ENCODE measurements around the gene PKNOX2. TPM values are rescaled to one million over a fixed set of nuclear protein-coding genes. Genes with fewer than 3 reads are reported as not detected.

Gene PKNOX2
- total and polyA plus RNA-seq, 2 of the 8 experiments (the other 6 are each of a cell fraction or from before 2014, with no cell fraction given) = 2.0 TPM

DNA sequence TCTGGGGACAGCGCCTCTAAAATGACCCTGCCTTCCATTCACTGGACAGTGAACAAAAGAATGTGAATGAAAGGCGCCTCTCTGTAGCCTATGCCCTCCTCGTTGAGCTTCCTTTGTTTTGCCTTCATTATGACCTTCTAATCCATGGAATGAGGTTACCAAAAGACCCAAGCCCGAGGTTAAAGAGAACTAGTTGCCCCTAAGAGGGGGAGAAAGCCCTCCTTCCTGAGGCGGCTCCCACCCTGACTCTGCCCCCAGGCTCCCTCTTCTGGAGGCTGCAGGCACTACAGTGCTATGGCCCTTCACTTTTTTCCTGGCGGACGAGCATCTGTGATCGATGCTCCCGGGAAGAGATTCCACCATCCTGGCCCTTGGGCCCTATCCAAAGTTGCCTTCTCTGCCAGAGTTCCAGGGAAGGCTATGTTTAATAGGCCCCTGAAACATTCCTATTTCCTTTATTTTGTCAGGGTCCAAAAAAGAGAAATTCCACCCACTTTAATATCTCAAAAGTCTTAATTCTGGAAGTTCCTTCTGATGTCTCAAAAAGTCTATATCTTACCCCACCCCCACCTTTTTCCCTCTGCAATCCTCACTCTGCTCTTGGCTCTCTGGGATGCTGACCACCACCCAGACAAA, 184.2 kb downstream of the PKNOX2 start:
- WGBS, 2 experiments (ENCODE audit: extremely low coverage in 1 of 2, insufficient coverage in 1 of 2, insufficient read length in 1 of 2, insufficient replicate concordance in 2 of 2, low coverage in 1 of 2, low lambda C conversion rate in 2 of 2, missing lambda C conversion rate in 1 of 2) = 36% methylated on average over 9 of the region's 9 CpGs; no CpG with 5 or more reads in 1 of the 2 experiments
- H3K18ac ChIP-seq (ENCODE audit: extremely low read depth, low read length) = no peak overlapping the region
- H2BK5ac ChIP-seq (ENCODE audit: low read depth, low read length) = no peak overlapping the region
- no peaks in the 10 kb centered on the region for H3K23me2 ChIP-seq (ENCODE audit: low read depth, low read length)
- peak overlapping the region in 1 of 2 experiments; percentile 21; a peak in 1 of 4 replicates for H3K4me2 ChIP-seq (ENCODE audit: insufficient read depth in 1 of 2, low read depth in 2 of 2, low read length in 2 of 2)
- H3K4ac ChIP-seq (replicated peaks; ENCODE audit: insufficient read length, low read depth, low read length) = peak overlapping the region; percentile 9
- CTCF ChIA-PET (ENCODE audit: partially characterized antibody) = interaction anchor here (0.7 to 25.6 kb wide), 38 partner anchors 7 to 283 kb away, joined by 3 to 486 read pairs (median 6); partner anchors contain the start of gene PKNOX2
- H2BK120ac ChIP-seq (replicated peaks; ENCODE audit: low read depth, low read length) = no peak overlapping the region
- DNase-seq (ENCODE audit: low read depth in 1 of 2, low spot score in 2 of 2) (peak in 1 of 2 experiments; percentile 96), FAIRE-seq (peak; percentile 80)
- no peak overlapping the region for H3K9ac ChIP-seq (replicated peaks in 1 of 4; ENCODE audit: extremely low read depth in 1 of 4, low read depth in 3 of 4, low read length in 3 of 4)
- no peak overlapping the region for H3K56ac ChIP-seq (replicated peaks; ENCODE audit: insufficient read length, low read depth, low read length)
- no peak overlapping the region for H2BK15ac ChIP-seq (ENCODE audit: low read length)
- H2BK20ac ChIP-seq (ENCODE audit: low read length) = no peak overlapping the region
- H3K36me3 ChIP-seq (ENCODE audit: control insufficient read depth in 2 of 4, insufficient read depth in 4 of 4, low read length in 3 of 4) = no peaks in the 10 kb centered on the region
- POLR2A ChIA-PET (ENCODE audit: partially characterized antibody) = interaction anchor here (1.0 to 1.2 kb wide), 2 partner anchors 83 to 186 kb away, joined by 3 read pairs; no protein-coding TSS in a partner anchor
- no peaks in the 10 kb centered on the region for H3K79me1 ChIP-seq (ENCODE audit: low read depth, low read length)
- no peaks in the 10 kb centered on the region for H3K79me2 ChIP-seq (ENCODE audit: control insufficient read depth in 1 of 2, insufficient read depth in 2 of 2, low read length in 2 of 2)
- H4K8ac ChIP-seq (ENCODE audit: extremely low read depth, insufficient read depth, low read length) = no peak overlapping the region
- H3K4me3 ChIP-seq (ENCODE audit: extremely low read depth in 1 of 4, insufficient read depth in 2 of 4, low read depth in 3 of 4, low read length in 4 of 4) = no peak overlapping the region
- no peak overlapping the region for H3K27ac ChIP-seq (ENCODE audit: low read depth, low read length)
- no peak overlapping the region for H2AK5ac ChIP-seq (ENCODE audit: low read depth, low read length)
- no peak overlapping the region for H3K23ac ChIP-seq (ENCODE audit: insufficient read length)
- no peaks in the 10 kb centered on the region for H3K9me3 ChIP-seq (ENCODE audit: insufficient read depth in 2 of 2, low read depth in 1 of 2, low read length in 1 of 2)
- peaks cover 0 to 10% (median 2%) of the 10 kb centered on the region in 4 experiments; a peak in 3 of 7 replicates for H3K27me3 ChIP-seq (replicated peaks in 1 of 4; ENCODE audit: control insufficient read depth in 3 of 4, extremely low read depth in 1 of 4, insufficient read depth in 3 of 4, low read length in 3 of 4)
- H4K5ac ChIP-seq (ENCODE audit: insufficient read length, low read depth, low read length) = no peak overlapping the region
- peaks cover 0 to 24% (median 10%) of the 10 kb centered on the region in 4 experiments; a peak in 6 of 7 replicates for H3K4me1 ChIP-seq (replicated peaks in 1 of 4; ENCODE audit: control insufficient read depth in 3 of 4, insufficient read depth in 4 of 4, low read length in 3 of 4)
- no peak overlapping the region for H3K14ac ChIP-seq (ENCODE audit: insufficient read length)
- H2AFZ ChIP-seq (ENCODE audit: low read length) = no peak overlapping the region
- no peak overlapping the region for H2BK12ac ChIP-seq (ENCODE audit: low read depth, low read length)
- H4K91ac ChIP-seq (replicated peaks; ENCODE audit: insufficient read length, low read length) = no peak overlapping the region
- no peaks in the 10 kb centered on the region for H4K20me1 ChIP-seq (replicated peaks in 1 of 2; ENCODE audit: control insufficient read depth in 1 of 2, insufficient read depth in 2 of 2, low read length in 2 of 2)
- TF ChIP-seq GTF2F1 (IDR thresholded peaks at IDR 0.05; ENCODE audit: borderline replicate concordance, low read depth, low read length) (no peak), CEBPB (IDR thresholded peaks at IDR 0.05; ENCODE audit: low read depth, low read length) (no peak), NANOG (IDR thresholded peaks at IDR 0.05; ENCODE audit: insufficient read depth, low read depth, low read length, poor library complexity, severe bottlenecking) (no peak), YY1 (IDR thresholded peaks at IDR 0.05; ENCODE audit: low read depth, low read length) (peak; percentile 57; the same call in 1 of the 2 replicates), CHD2 (IDR thresholded peaks at IDR 0.05; ENCODE audit: low read length) (no peak), SRF (IDR thresholded peaks at IDR 0.05; ENCODE audit: low read depth, low read length) (no peak), RAD21 (IDR thresholded peaks at IDR 0.05 in 1 of 2, conservative IDR thresholded peaks at IDR 0.05 in 1 of 2; ENCODE audit: low read depth in 2 of 2, low read length in 2 of 2) (peak; percentile 80 to 84)
- TF ChIP-seq, protein P1, sequence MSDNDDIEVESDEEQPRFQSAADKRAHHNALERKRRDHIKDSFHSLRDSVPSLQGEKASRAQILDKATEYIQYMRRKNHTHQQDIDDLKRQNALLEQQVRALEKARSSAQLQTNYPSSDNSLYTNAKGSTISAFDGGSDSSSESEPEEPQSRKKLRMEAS (IDR thresholded peaks at IDR 0.05) = peak; percentile 5; the same call in 1 of the 2 replicates
- TF ChIP-seq, protein P2, sequence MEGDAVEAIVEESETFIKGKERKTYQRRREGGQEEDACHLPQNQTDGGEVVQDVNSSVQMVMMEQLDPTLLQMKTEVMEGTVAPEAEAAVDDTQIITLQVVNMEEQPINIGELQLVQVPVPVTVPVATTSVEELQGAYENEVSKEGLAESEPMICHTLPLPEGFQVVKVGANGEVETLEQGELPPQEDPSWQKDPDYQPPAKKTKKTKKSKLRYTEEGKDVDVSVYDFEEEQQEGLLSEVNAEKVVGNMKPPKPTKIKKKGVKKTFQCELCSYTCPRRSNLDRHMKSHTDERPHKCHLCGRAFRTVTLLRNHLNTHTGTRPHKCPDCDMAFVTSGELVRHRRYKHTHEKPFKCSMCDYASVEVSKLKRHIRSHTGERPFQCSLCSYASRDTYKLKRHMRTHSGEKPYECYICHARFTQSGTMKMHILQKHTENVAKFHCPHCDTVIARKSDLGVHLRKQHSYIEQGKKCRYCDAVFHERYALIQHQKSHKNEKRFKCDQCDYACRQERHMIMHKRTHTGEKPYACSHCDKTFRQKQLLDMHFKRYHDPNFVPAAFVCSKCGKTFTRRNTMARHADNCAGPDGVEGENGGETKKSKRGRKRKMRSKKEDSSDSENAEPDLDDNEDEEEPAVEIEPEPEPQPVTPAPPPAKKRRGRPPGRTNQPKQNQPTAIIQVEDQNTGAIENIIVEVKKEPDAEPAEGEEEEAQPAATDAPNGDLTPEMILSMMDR (IDR thresholded peaks at IDR 0.05; ENCODE audit: control extremely low read depth in 1 of 3, insufficient read depth in 1 of 3, low read depth in 1 of 3, low read length in 3 of 3) = peak; percentile 89 to 91 (median 91)

All from H1 (cell line).